Endodermal cell (in vitro differentiated cells): Measurements from ENCODE around the gene EIF2A. TPM values are rescaled to one million over a fixed set of nuclear protein-coding genes. Genes with fewer than 3 reads are reported as not detected.

ENCODE experiments used
- DNase-seq: peaks from one replicate; pipeline ENCODE4 v3.0.0-alpha.2; 2017
- H3K27ac ChIP-seq: 2 replicates; pipeline ENCODE4 v1.5.1; 2013; ENCODE audit warnings: mild to moderate bottlenecking, low read depth, low read length, moderate library complexity
- H3K27me3 ChIP-seq: 2 replicates; pipeline ENCODE4 v1.6.1; 2013; ENCODE audit warnings: mild to moderate bottlenecking, low read length, moderate library complexity; ENCODE audit not compliant: insufficient read depth, control insufficient read depth, poor library complexity, severe bottlenecking
- H3K36me3 ChIP-seq: 2 replicates; pipeline ENCODE4 v1.7.0; 2013; ENCODE audit warnings: mild to moderate bottlenecking, low read length, moderate library complexity; ENCODE audit not compliant: control insufficient read depth, insufficient read depth
- H3K4me1 ChIP-seq: one replicate; pipeline ENCODE4 v1.7.0; 2013; ENCODE audit warnings: low read length; ENCODE audit not compliant: control insufficient read depth, insufficient read depth
- H3K4me3 ChIP-seq: 2 replicates; pipeline ENCODE4 v1.5.1; 2013; ENCODE audit warnings: mild to moderate bottlenecking, low read length, moderate library complexity
- H3K9ac ChIP-seq: 2 replicates; pipeline ENCODE4 v1.6.1; 2013; ENCODE audit warnings: mild to moderate bottlenecking, low read length, moderate library complexity; ENCODE audit not compliant: poor library complexity, severe bottlenecking; ENCODE audit errors: extremely low read depth
- H3K9me3 ChIP-seq: 2 replicates; pipeline ENCODE4 v1.6.1; 2013; ENCODE audit warnings: mild to moderate bottlenecking, low read length, moderate library complexity; ENCODE audit not compliant: control insufficient read depth
- H3K27ac Mint-ChIP-seq: 2 replicates; pipeline ENCODE4 v1.8.0; 2020; ENCODE audit warnings: mixed read lengths
- H3K27me3 Mint-ChIP-seq: 2 replicates; pipeline ENCODE4 v1.8.0; 2021; ENCODE audit warnings: mild to moderate bottlenecking, mixed read lengths; ENCODE audit not compliant: insufficient read depth
- H3K36me3 Mint-ChIP-seq: 2 replicates; pipeline ENCODE4 v1.8.0; 2020; ENCODE audit warnings: low read depth, mixed read lengths
- H3K4me1 Mint-ChIP-seq: 2 replicates; pipeline ENCODE4 v1.8.0; 2020; ENCODE audit warnings: mixed read lengths
- H3K4me3 Mint-ChIP-seq: 2 replicates; pipeline ENCODE4 v1.8.0; 2020; ENCODE audit warnings: mild to moderate bottlenecking, moderate library complexity, mixed read lengths
- H3K9me3 Mint-ChIP-seq: 2 replicates; pipeline ENCODE4 v1.8.0; 2020; ENCODE audit warnings: mild to moderate bottlenecking, mixed read lengths
- WGBS, 2 experiments: methylation state at CpG; one replicate each; pipeline versions ENCODE4 v1.1.5 to v1.1.7; 2013; ENCODE audit warnings: missing lambda C conversion rate in 2 of 2, mixed read lengths in 1 of 2; ENCODE audit not compliant: insufficient coverage in 1 of 2, insufficient read length in 1 of 2; 5-methylcytosine and 5-hydroxymethylcytosine counted together
- total RNA-seq, 2 donors: library from RNA; stranded (reverse); fragmentation: NEBNext Ultra II Directional in 1 of 2; extraction: Animal tissue kit (Norgen Biotek cat#: 25700) in 1 of 2; gene quantifications; 2 replicates in 1 of 2; 3 replicates in 1 of 2; pipeline ENCODE4 v1.2.1, GENCODE V29; 2021
- TF ChIP-seq, protein P1 (sequence below): fragments of 200-600 bp; sonication (generic); conservative IDR thresholded peaks from 2 replicates; pipeline ENCODE4 v1.5.0; 2021; ENCODE audit warnings: antibody characterized with exemption, mild to moderate bottlenecking

Gene EIF2A
- total RNA-seq, 2 donors from 2014 or later: 63.5 to 63.7 TPM

DNA sequence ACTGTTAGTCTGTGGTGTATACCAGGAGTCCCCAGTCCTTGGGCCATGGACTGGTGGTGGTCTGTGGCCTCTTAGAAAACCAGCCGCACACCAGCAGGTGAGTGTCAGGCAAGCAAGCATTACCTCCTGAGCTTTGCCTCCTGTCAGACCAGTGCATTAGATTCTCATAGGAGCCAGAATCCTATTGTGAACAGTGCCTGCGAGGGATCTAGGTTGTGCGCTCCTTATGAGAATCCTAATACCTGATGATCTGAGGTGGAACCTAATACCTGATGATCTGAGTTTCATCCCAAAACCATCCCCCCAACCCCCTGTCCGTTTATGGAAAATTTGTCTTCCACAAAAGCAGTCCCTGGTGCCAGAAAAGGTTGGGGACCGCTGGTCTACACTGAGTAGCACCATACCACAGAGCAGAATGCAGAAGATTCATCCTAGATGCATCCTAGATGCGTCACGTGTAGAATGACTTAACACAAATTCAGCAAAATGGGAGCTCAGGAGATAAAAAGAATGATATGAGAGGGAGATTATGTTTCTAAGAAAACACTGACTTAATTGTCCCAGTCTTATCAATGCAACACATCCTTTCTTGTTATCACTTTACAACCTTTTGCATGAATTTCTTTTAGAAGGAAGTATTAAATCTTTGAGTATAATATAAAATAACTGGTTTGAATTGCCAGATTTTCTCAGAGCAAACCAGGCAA, 85.1 kb downstream of the EIF2A start:
- Mint-ChIP-seq H3K4me3 (no peak overlapping the region), H3K36me3 (peaks cover 29% of the 10 kb centered on the region), H3K9me3 (no peaks in the 10 kb centered on the region), H3K27me3 (no peaks in the 10 kb centered on the region), H3K4me1 (peaks cover 34% of the 10 kb centered on the region), H3K27ac (no peak overlapping the region)
- H3K27me3 ChIP-seq: no peaks in the 10 kb centered on the region
- H3K4me3 ChIP-seq: no peak overlapping the region
- H3K4me1 ChIP-seq: peaks cover 17% of the 10 kb centered on the region
- TF ChIP-seq, protein P1, sequence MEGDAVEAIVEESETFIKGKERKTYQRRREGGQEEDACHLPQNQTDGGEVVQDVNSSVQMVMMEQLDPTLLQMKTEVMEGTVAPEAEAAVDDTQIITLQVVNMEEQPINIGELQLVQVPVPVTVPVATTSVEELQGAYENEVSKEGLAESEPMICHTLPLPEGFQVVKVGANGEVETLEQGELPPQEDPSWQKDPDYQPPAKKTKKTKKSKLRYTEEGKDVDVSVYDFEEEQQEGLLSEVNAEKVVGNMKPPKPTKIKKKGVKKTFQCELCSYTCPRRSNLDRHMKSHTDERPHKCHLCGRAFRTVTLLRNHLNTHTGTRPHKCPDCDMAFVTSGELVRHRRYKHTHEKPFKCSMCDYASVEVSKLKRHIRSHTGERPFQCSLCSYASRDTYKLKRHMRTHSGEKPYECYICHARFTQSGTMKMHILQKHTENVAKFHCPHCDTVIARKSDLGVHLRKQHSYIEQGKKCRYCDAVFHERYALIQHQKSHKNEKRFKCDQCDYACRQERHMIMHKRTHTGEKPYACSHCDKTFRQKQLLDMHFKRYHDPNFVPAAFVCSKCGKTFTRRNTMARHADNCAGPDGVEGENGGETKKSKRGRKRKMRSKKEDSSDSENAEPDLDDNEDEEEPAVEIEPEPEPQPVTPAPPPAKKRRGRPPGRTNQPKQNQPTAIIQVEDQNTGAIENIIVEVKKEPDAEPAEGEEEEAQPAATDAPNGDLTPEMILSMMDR: no peak
- DNase-seq: no peak
- 91 to 98% methylated on average over 6 to 7 of the region's 7 CpGs for WGBS, 2 experiments
- H3K27ac ChIP-seq: no peak overlapping the region
- peaks cover 47% of the 10 kb centered on the region for H3K36me3 ChIP-seq
- H3K9me3 ChIP-seq: no peaks in the 10 kb centered on the region
- no peak overlapping the region for H3K9ac ChIP-seq

DNA sequence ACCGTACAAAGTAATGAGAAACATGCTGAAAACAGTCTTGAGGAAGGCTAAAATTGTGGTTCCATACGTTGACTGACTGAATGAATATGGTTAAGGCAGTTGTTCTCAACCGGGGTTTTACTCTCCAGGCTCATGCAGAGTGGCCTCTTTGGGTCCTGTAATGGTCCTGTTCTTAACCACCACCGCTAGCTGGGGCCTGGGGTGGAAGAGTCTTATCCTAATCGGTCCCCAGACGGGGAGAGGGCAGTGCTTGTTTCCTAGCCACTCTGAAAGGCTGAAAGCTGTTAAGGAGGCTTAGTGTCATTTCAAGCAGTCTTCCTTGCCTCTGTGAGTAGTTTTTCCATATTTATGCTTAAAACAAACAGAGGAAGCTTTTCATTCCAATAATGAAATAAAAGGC, 88.5 kb downstream of the EIF2A start:
- Histone ChIP-seq H3K9ac (no peak overlapping the region), H3K4me1 (peaks cover 17% of the 10 kb centered on the region), H3K4me3 (no peak overlapping the region), H3K9me3 (no peaks in the 10 kb centered on the region), H3K27me3 (no peaks in the 10 kb centered on the region), H3K27ac (no peak overlapping the region), H3K36me3 (peaks cover 15% of the 10 kb centered on the region)
- DNase-seq: peak; percentile 59
- Mint-ChIP-seq H3K27me3 (no peaks in the 10 kb centered on the region), H3K4me3 (no peak overlapping the region), H3K9me3 (peaks cover under 1% of the 10 kb centered on the region), H3K27ac (peak overlapping the region; percentile 3), H3K36me3 (peaks cover 6% of the 10 kb centered on the region), H3K4me1 (peaks cover 28% of the 10 kb centered on the region)
- 81% methylated on average over 3 to 6 of the region's 6 CpGs for WGBS, 2 experiments
- TF ChIP-seq, protein P1: no peak

DNA sequence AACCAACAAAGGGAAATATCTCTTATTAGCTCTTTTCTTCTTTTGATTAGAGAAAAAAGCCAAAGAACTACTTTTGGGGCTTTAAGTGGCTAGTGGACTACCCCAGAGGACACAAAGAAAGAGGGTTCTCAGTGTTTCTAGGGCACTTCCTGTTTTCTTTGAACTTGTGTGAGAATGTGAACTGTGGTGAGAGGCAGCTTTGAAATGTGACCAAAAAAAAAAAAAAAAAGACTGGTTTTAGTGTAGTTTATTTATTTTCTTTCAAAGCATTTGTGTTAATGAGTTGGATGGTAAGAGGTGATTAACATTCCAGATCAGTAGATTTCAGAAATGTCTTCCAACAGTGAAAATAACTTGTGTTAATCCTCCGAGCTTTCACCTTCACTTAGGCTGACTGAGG, 88.9 kb downstream of the EIF2A start:
- DNase-seq: no peak
- no peak overlapping the region for H3K4me3 Mint-ChIP-seq
- H3K36me3 ChIP-seq: peaks cover 11% of the 10 kb centered on the region
- H3K9ac ChIP-seq: no peak overlapping the region
- H3K27ac ChIP-seq: no peak overlapping the region
- TF ChIP-seq, protein P1: no peak
- WGBS, 2 experiments: 83 to 86% methylated on average over 1 of the region's 1 CpG
- H3K36me3 Mint-ChIP-seq: peaks cover 5% of the 10 kb centered on the region
- peak overlapping the region; percentile 3 for H3K27ac Mint-ChIP-seq
- H3K4me3 ChIP-seq: no peak overlapping the region
- no peaks in the 10 kb centered on the region for H3K27me3 Mint-ChIP-seq
- peaks cover 28% of the 10 kb centered on the region for H3K4me1 Mint-ChIP-seq
- H3K9me3 ChIP-seq: no peaks in the 10 kb centered on the region
- H3K9me3 Mint-ChIP-seq: peaks cover 5% of the 10 kb centered on the region
- no peaks in the 10 kb centered on the region for H3K27me3 ChIP-seq
- peaks cover 17% of the 10 kb centered on the region for H3K4me1 ChIP-seq

Other genes with a start within 250 kb of the EIF2A start
- 10 to 100 TPM; 25.6 to 29.1 TPM for gene TSC22D2, start 138.5 kb upstream of the EIF2A start, total RNA-seq
- 10 to 100 TPM; 78.4 to 81.8 TPM for gene SERP1, start 291 bp upstream of the EIF2A start, total RNA-seq
- 10 to 100 TPM; 70.8 to 75.9 TPM for gene SELENOT, start 56.5 kb downstream of the EIF2A start, total RNA-seq
- gene ERICH6, start 157.1 kb downstream of the EIF2A start, total RNA-seq: under 1 TPM in 1 of 2 donors, not detected in 1; 0.42 TPM
- 10 to 100 TPM; 15.6 to 19.2 TPM for gene SIAH2, start 216.4 kb downstream of the EIF2A start, total RNA-seq